PC-9 (cell line): ENCODE data around the gene TSBP1.

Experiments used
- EZH2 ChIP-seq: fragments of 200-600 bp; sonication (generic); IDR thresholded peaks from 2 replicates; pipeline ENCODE4 v1.8.0; 2017; ENCODE audit warnings: antibody characterized with exemption, low read depth
- TF ChIP-seq, protein P1 (sequence below): fragments of 200-600 bp; sonication (generic); conservative IDR thresholded peaks from 2 replicates; pipeline ENCODE4 v1.6.1; 2017; ENCODE audit warnings: mixed run types, antibody characterized with exemption, mild to moderate bottlenecking, moderate library complexity

DNA sequence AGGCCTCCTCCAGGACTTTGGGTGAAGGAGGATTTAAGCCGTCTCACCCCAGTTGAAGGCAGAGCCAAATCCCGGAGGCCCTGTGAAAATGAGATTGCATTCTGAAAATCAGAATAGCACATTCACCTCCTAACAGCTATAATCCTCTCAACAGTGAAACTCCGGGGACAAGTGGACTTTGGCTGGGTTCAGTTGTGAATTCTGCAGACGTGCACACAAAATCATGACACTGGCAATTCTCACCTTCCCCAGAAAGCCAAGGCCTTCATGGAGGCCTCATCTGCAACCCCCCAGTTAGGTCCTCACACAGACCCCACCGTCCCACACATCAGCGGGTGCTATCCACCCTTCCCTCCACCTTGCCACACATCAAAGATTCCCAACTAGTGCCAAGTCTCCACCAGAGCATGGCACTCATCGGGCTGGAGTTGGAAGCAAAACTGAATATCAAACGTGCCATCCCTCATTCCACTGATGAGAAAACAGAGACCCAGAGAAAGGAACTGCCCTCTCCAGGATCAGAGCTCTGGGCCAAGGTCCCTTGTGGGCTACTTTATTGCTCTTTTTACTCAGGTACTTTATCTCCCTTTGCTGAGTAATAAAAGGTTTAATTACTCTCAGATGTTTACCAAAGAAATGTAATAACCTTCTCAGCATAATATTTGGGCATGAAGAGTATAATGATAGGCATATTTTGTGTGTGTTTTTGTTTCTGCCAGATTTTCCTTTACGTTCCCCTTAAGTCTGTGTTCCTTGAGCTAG is 40.0 kb upstream of the TSBP1 start:
- no peak for TF ChIP-seq EZH2
- TF ChIP-seq, protein P1, sequence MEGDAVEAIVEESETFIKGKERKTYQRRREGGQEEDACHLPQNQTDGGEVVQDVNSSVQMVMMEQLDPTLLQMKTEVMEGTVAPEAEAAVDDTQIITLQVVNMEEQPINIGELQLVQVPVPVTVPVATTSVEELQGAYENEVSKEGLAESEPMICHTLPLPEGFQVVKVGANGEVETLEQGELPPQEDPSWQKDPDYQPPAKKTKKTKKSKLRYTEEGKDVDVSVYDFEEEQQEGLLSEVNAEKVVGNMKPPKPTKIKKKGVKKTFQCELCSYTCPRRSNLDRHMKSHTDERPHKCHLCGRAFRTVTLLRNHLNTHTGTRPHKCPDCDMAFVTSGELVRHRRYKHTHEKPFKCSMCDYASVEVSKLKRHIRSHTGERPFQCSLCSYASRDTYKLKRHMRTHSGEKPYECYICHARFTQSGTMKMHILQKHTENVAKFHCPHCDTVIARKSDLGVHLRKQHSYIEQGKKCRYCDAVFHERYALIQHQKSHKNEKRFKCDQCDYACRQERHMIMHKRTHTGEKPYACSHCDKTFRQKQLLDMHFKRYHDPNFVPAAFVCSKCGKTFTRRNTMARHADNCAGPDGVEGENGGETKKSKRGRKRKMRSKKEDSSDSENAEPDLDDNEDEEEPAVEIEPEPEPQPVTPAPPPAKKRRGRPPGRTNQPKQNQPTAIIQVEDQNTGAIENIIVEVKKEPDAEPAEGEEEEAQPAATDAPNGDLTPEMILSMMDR, result no peak
